Memory B cell (primary cell): ENCODE measurements around the gene PAX7.

ENCODE experiments used
- ATAC-seq: fragments of 150-1000 bp; cut with Tn5 transposase; 2 replicates; pipeline ENCODE4 v1.10.0; 2021; ENCODE audit warnings: low read depth, mild to moderate bottlenecking, moderate library complexity
- DNase-seq, 2 donors: peaks; one replicate each; pipeline ENCODE4 v3.0.0; 2022; ENCODE audit warnings: low spot score in 2 of 2
- H3K27ac Mint-ChIP-seq: one replicate; pipeline ENCODE4 v1.8.0; 2022; ENCODE audit warnings: mild to moderate bottlenecking, moderate library complexity, mixed read lengths
- H3K27me3 Mint-ChIP-seq: one replicate; pipeline ENCODE4 v1.8.0; 2022; ENCODE audit warnings: mixed read lengths
- H3K36me3 Mint-ChIP-seq: one replicate; pipeline ENCODE4 v1.8.0; 2022; ENCODE audit warnings: mild to moderate bottlenecking, mixed read lengths
- H3K4me1 Mint-ChIP-seq: one replicate; pipeline ENCODE4 v1.8.0; 2022; ENCODE audit warnings: mixed read lengths
- H3K4me3 Mint-ChIP-seq: one replicate; pipeline ENCODE4 v1.8.0; 2022; ENCODE audit warnings: mild to moderate bottlenecking, moderate library complexity, mixed read lengths
- H3K9me3 Mint-ChIP-seq: one replicate; pipeline ENCODE4 v1.8.0; 2022; ENCODE audit warnings: mixed read lengths

The PAX7 gene

DNA sequence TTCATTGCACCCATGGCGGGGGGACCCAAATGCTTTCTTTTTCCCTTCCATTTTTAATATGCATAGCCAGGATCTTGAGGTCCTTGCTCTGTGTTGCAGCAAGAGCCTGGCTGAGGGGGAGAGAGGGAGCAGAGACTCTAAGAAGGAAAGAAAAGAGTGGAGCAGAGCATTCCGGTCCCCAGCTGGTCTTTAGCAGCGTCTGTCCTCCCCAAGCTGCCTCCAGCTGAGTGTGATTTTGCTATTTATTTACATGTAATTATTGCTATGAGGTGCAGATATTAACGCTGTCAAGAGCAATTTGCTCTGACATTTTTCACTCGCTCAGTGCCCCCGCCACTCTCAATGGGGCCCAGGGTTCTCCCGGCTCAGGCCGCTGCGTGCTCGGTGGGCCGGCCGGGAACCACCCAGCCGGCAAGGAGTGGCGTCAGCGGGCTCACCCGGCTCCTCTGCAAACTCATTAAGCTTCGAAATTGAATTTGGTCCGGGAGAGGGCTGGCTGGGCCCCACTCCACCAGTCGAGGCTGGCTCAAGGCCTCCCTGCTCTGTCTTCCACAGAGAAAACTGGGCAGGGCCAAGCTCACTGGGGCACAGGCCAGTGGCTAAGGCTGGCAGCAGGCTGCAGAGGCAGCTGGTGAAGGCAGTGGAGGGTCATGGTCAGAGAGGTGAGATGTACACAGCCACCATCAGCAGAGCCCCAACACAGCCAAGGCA lies 93.2 kb downstream of the PAX7 start:
- ATAC-seq (no peak), DNase-seq (no peak)
- Mint-ChIP-seq H3K27ac (no peak overlapping the region), H3K9me3 (no peaks in the 10 kb centered on the region), H3K36me3 (no peaks in the 10 kb centered on the region), H3K4me1 (peaks cover 3% of the 10 kb centered on the region), H3K27me3 (peaks cover 42% of the 10 kb centered on the region), H3K4me3 (no peak overlapping the region)

DNA sequence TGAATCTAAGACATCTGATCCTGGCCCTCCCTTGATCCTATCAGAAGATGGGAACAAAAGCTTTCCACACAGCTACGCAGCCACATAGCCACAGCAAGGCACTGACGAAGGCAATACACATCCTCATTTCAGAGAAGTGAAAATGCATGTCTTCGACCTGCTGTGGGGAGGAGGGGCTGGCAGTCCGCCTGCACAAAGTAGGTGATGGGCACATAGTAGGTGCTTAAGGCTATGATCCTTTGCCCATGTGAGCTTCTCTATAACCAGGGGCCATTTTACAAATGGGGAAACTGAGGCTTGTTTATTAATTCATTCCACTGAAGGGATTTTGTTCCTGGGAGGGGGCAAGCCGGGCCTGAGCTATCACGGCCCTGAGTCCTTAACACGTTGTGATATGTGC lies 94.2 kb downstream of the PAX7 start:
- no peak overlapping the region for H3K27ac Mint-ChIP-seq
- no peaks in the 10 kb centered on the region for H3K36me3 Mint-ChIP-seq
- peaks cover 3% of the 10 kb centered on the region for H3K4me1 Mint-ChIP-seq
- H3K27me3 Mint-ChIP-seq = peaks cover 45% of the 10 kb centered on the region
- ATAC-seq (no peak), DNase-seq (no peak)
- H3K9me3 Mint-ChIP-seq = no peaks in the 10 kb centered on the region
- H3K4me3 Mint-ChIP-seq = no peak overlapping the region

DNA sequence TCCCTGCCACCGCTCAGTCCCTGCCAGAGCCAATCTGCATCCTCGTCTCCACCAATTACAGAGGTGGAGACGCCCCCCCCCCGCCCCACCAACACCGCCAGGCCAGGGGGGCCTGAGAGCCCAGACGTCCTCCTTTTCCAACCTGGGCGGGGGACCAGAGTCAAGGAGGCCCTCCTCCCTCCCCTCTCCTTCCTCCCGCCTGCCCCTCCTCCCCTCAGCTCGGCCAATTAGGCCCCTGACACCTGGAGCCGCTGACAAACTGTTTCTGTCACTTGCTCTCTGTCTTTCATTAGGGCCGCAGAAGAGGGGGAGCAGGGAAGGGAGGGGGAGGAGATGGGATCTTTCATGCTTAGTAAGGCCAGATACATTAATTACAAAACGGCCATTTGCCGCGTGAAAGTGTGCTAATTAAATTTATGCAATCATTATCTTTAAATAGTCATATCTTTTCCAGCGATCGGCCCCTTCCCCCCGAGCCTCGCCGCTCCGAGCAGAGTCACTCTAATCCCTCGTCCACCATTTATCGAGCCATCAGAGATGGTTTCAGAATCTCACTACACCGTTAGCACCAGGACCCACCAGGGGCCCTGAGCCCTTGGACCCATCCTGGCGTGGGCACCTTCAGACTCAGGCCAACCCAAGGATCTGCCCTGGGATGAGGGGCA lies 94.7 kb downstream of the PAX7 start:
- Mint-ChIP-seq H3K27ac (no peak overlapping the region), H3K4me3 (no peak overlapping the region), H3K9me3 (no peaks in the 10 kb centered on the region), H3K36me3 (no peaks in the 10 kb centered on the region), H3K27me3 (peaks cover 39% of the 10 kb centered on the region), H3K4me1 (peaks cover 3% of the 10 kb centered on the region)
- DNase-seq (no peak), ATAC-seq (no peak)

DNA sequence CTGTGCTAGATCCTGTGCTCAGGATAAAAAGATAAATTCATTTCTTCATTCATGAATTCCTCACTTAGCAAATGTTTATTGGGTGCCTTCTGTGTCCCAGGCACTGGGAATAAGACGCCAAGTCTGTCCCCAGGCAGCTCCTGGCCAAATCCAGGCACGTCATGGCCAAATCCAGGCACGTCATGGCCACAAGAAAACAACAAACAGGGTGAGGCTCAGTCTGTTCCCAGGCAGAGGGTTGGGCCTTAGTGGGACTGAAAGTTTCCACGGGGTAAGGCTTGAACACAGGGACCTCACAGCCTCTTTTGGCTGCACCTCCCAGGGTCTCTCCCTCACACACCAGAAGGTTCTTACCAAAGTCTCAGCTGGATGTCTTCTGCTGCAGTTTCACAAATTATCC lies 95.7 kb downstream of the PAX7 start:
- peaks cover 33% of the 10 kb centered on the region for H3K27me3 Mint-ChIP-seq
- no peak overlapping the region for H3K27ac Mint-ChIP-seq
- H3K4me1 Mint-ChIP-seq = no peaks in the 10 kb centered on the region
- no peak overlapping the region for H3K4me3 Mint-ChIP-seq
- H3K36me3 Mint-ChIP-seq = no peaks in the 10 kb centered on the region
- DNase-seq (no peak), ATAC-seq (no peak)
- H3K9me3 Mint-ChIP-seq = no peaks in the 10 kb centered on the region

DNA sequence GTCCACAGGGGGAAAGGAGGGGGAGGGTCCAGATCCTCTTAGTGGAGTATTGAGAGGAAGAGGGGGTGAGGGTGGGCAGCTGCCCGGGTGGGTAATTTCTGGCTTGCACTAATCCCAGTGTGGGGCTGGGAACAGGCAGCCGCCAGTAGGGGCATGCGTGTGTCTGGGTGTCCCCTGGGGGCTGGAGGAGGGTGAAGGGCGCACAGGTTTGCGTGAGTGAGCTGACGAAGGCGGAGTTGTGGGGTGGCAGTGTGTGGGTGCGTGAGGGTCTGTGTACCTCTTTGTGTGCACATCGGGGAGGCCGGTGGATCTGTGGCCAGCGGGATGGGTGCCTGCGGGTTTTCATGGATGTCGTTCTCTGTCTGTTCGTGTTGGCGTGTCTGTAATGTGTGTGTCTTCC lies 97.3 kb downstream of the PAX7 start:
- no peak overlapping the region for H3K27ac Mint-ChIP-seq
- ATAC-seq = no peak
- no peaks in the 10 kb centered on the region for H3K36me3 Mint-ChIP-seq
- H3K27me3 Mint-ChIP-seq = peaks cover 28% of the 10 kb centered on the region
- H3K4me3 Mint-ChIP-seq = no peak overlapping the region
- no peaks in the 10 kb centered on the region for H3K4me1 Mint-ChIP-seq
- no peaks in the 10 kb centered on the region for H3K9me3 Mint-ChIP-seq
- DNase-seq = no peak

DNA sequence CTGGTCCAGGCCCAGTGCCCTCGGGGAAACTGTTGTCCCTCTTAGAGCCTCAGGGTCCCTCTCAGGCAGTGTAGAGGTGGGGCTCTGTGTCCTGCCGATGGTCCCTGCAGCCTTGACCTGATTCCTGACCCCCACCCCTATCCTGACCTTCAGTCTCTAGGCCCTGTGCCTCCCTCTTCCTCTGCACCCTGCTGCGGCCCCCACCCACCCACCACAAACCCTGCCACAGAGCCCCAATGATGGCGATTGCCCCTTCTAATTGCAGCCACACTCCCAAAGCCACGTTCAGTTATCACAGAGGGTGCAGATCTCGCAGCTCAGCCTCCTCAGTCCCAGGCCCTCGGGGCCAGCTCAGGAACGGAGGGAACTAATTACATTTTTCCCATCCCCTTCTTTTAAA lies 99.7 kb downstream of the PAX7 start:
- peaks cover 34% of the 10 kb centered on the region for H3K27me3 Mint-ChIP-seq
- no peaks in the 10 kb centered on the region for H3K9me3 Mint-ChIP-seq
- no peaks in the 10 kb centered on the region for H3K4me1 Mint-ChIP-seq
- H3K36me3 Mint-ChIP-seq = no peaks in the 10 kb centered on the region
- ATAC-seq (no peak), DNase-seq (no peak)
- no peak overlapping the region for H3K27ac Mint-ChIP-seq
- no peak overlapping the region for H3K4me3 Mint-ChIP-seq

DNA sequence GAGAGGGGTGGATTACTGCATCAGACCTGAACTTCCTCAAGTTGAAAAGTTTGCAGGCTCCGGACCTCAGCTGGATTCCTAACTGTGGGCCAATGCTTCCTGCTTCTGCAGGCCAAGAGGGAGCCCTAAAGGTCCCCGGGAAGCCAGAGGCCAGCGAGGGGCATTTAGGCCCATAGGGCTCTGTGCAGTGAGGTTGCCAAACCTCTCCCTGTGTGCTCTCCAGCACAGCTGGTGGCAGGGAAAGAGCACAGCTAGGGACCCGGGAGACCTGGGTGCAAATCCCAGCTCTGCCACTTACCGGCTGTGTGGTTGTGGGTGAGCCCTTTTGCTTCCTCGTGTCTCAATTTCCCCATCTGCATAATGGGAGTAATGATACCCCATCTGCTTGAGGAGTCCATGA lies 100.5 kb downstream of the PAX7 start:
- no peak overlapping the region for H3K4me3 Mint-ChIP-seq
- H3K36me3 Mint-ChIP-seq = no peaks in the 10 kb centered on the region
- no peaks in the 10 kb centered on the region for H3K9me3 Mint-ChIP-seq
- no peaks in the 10 kb centered on the region for H3K4me1 Mint-ChIP-seq
- H3K27ac Mint-ChIP-seq = no peak overlapping the region
- ATAC-seq (no peak), DNase-seq (no peak)
- H3K27me3 Mint-ChIP-seq = peaks cover 30% of the 10 kb centered on the region

DNA sequence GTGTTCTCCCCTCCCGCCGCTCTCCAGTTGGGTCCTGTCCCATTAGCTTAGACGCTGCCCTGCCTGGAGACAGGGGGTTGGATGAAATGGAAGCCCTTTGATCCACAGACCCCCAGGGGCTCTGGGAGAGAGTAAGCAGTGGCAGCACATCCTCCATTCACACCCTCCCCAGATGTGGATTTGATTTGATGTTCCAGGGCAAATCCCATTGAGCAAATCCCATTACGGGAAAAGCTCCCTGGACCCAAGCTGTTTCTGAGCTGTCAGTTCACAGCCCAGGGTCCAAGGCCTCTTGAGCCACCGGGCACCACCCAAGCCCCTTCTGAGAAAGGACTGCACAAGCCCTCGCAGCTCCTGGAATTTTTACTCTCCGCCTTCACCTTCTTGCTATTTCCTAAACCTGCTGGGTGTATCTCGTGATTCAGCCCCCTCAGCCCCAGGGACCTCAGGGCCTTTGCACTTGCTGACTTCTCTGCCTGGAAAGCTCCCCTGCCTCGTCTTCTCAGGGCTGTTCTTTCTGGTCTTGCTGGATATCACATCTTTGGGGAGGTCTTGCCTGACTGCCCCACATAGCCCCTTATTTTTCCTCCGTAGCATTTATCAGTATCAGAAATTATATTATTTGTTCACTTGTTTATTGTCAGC lies 101.1 kb downstream of the PAX7 start:
- H3K27ac Mint-ChIP-seq = no peak overlapping the region
- no peak overlapping the region for H3K4me3 Mint-ChIP-seq
- no peaks in the 10 kb centered on the region for H3K4me1 Mint-ChIP-seq
- H3K27me3 Mint-ChIP-seq = peaks cover 30% of the 10 kb centered on the region
- H3K36me3 Mint-ChIP-seq = no peaks in the 10 kb centered on the region
- ATAC-seq (no peak), DNase-seq (no peak)
- no peaks in the 10 kb centered on the region for H3K9me3 Mint-ChIP-seq

DNA sequence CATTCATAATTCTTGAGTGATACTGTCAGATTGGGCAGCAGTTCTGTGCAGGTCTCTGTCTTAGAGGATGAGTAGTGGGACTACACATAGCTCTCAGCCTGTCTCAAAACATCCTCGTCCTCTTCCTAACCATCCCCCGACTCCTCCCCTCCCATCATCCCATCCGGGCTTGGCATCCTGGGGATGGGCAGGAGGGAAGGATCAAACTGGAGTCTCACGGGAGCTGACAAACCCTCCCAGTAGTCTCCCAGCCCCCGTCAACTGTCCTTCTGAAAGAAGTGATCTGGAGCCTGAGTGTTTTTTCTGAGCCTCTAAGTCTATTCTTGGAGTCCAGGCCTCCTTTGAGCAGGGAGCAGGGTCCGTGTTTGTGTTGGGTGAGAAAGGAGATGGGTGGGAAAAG lies 102.0 kb downstream of the PAX7 start:
- Mint-ChIP-seq H3K4me3 (no peak overlapping the region), H3K27me3 (peaks cover 28% of the 10 kb centered on the region), H3K9me3 (no peaks in the 10 kb centered on the region), H3K27ac (no peak overlapping the region), H3K4me1 (no peaks in the 10 kb centered on the region), H3K36me3 (no peaks in the 10 kb centered on the region)
- ATAC-seq (no peak), DNase-seq (no peak)

DNA sequence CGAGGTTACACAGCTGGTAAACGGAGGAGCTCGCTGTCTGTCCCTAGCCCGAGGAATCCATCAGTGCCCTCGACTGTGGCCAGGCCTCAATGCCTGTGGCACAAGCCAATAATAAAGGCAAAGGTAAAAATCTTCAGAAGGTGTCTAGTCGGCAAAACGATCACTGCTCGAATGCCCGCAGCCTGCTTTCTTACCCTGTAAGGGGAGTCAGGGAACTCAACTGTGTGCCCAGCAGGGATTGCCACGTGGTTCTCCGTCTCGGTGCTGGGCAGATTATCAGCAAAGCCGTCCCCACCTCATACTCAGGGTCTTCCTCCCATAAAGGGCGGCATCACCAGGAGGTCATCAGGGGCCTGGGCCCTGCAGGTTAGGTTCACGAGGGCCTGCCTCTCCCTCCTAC lies 103.4 kb downstream of the PAX7 start:
- no peaks in the 10 kb centered on the region for H3K9me3 Mint-ChIP-seq
- H3K4me3 Mint-ChIP-seq = no peak overlapping the region
- H3K27ac Mint-ChIP-seq = no peak overlapping the region
- peaks cover 30% of the 10 kb centered on the region for H3K27me3 Mint-ChIP-seq
- no peaks in the 10 kb centered on the region for H3K4me1 Mint-ChIP-seq
- H3K36me3 Mint-ChIP-seq = no peaks in the 10 kb centered on the region
- ATAC-seq (no peak), DNase-seq (no peak)

DNA sequence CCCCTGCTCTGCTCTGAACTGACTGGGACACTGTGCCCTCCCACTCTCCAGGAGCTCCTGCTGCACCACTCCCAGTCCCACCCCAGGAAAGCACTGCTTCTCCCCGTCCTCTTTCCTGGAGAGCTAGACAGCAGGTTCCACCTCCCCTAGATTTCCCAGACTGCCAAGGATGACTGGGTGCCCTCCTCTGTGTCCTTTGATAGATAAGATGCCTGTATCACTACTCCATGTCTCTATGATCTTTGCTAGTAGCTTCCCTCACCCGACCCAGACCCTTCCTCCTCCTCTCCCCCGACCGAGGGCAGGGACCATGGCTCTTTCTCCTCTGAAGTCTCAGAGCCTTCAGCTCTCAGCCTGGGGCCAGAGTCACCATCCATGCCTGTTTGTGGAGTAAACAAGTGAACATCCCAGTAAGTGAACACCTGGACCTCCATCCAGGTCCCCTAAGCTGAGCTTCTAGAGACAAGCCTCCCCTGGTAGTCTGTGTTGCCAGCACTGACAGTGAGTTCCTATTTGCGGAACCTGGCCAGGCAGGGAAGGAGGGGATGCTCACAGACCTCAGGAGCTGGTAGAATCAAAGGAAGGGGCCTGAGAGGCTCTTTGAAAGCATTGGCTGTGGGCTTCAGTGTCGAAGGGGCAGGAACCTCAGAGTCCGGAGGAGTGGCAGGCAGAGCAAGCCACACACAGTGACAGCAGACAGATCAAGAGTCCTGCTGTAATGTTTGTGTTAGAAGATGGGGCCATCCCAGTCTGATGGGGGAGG lies 104.0 kb downstream of the PAX7 start:
- Mint-ChIP-seq H3K9me3 (no peaks in the 10 kb centered on the region), H3K27me3 (peaks cover 25% of the 10 kb centered on the region)
- ATAC-seq = no peak

DNA sequence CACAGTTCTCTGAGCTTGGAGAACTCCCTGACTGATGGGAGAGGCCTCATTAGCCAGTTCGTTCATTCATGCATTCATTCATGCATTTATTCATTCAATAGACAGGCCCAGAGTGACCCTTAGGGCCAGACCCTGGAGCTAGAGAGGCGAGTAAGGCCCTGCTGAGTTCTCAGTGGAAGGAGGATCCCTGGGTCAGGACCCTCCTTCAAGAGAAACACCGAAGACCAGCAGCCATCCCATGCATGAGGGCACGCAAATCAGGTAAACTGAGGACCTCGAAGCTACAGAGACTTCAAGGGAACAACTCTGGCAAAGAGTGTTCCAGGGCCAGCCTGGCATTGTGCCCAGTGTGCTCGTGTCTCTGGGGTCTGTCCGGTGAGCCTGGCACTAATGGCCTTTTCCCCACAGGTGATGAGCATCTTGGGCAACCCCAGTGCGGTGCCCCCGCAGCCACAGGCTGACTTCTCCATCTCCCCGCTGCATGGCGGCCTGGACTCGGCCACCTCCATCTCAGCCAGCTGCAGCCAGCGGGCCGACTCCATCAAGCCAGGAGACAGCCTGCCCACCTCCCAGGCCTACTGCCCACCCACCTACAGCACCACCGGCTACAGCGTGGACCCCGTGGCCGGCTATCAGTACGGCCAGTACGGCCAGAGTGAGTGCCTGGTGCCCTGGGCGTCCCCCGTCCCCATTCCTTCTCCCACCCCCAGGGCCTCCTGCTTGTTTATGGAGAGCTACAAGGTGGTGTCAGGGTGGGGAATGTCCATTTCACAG lies 104.8 kb downstream of the PAX7 start:
- H3K36me3 Mint-ChIP-seq = no peaks in the 10 kb centered on the region
- H3K9me3 Mint-ChIP-seq = no peaks in the 10 kb centered on the region
- DNase-seq (no peak), ATAC-seq (no peak)
- no peak overlapping the region for H3K27ac Mint-ChIP-seq
- no peaks in the 10 kb centered on the region for H3K4me1 Mint-ChIP-seq
- peaks cover 28% of the 10 kb centered on the region for H3K27me3 Mint-ChIP-seq
- no peak overlapping the region for H3K4me3 Mint-ChIP-seq

More for the DNA sequence above, 104.0 kb downstream of the PAX7 start:
- no peak for DNase-seq
- Mint-ChIP-seq H3K4me1 (no peaks in the 10 kb centered on the region), H3K36me3 (no peaks in the 10 kb centered on the region), H3K27ac (no peak overlapping the region), H3K4me3 (no peak overlapping the region)

DNA sequence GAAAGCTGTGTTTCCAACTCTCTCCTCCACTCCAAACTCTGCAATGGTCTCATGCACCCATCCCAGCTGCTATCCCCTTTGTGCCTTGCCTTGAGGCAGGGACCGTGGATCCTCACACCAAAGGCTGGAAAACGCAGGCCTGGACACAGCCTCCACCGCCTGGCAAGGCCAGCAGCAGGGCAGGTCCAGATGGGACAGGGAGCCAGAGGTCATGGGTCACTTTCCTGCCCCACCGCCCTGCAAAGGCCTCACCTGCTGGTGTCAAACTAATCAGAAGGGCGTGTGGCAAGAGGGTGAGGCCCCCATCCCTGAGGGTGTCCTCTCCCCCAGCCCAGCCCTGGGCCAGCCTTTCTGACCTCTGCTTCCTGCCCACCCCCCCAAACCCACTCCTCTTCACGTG lies 106.3 kb downstream of the PAX7 start:
- peaks cover 30% of the 10 kb centered on the region for H3K27me3 Mint-ChIP-seq
- peaks cover 3% of the 10 kb centered on the region for H3K9me3 Mint-ChIP-seq
- ATAC-seq = no peak
- H3K36me3 Mint-ChIP-seq = no peaks in the 10 kb centered on the region
- no peaks in the 10 kb centered on the region for H3K4me1 Mint-ChIP-seq
- no peak overlapping the region for H3K27ac Mint-ChIP-seq
- no peak for DNase-seq
- H3K4me3 Mint-ChIP-seq = no peak overlapping the region
